Spleen (tissue), 7 donors: ENCODE measurements around the gene TMEM132C.

Experiments used
- POLR2A ChIP-seq, 3 donors: fragments of 450-650 bp; IDR thresholded peaks; one replicate each; pipeline ENCODE4 v1.5.1; 2017; ENCODE audit warnings: antibody characterized with exemption in 3 of 3, mild to moderate bottlenecking in 1 of 3
- TF ChIP-seq, protein P1 (sequence below), 11 experiments: fragments of 200-600 bp in 7 of 11; fragments of 450-650 bp in 4 of 11; sonication (generic) in 4 of 11; IDR thresholded peaks in 8 of 11; conservative IDR thresholded peaks in 3 of 11; 1 replicate in 7 of 11; 2 replicates in 4 of 11; pipeline versions ENCODE4 v1.4.0 to v1.8.0; 2016 to 2021; ENCODE audit warnings: antibody characterized with exemption in 11 of 11, inconsistent platforms in 4 of 11, mild to moderate bottlenecking in 1 of 11
- donor health status: DM: no; HTN: no; CAD: no; lungs with moderate emphysema.
- donor health status: DM: no; HTN: no; CAD: no.
- donor health status: DM: no; HTN: no; CAD: no.

GRCh38 chr12:128643155-128643554 is 376.2 kb downstream of the TMEM132C start:
- TF ChIP-seq, protein P1, sequence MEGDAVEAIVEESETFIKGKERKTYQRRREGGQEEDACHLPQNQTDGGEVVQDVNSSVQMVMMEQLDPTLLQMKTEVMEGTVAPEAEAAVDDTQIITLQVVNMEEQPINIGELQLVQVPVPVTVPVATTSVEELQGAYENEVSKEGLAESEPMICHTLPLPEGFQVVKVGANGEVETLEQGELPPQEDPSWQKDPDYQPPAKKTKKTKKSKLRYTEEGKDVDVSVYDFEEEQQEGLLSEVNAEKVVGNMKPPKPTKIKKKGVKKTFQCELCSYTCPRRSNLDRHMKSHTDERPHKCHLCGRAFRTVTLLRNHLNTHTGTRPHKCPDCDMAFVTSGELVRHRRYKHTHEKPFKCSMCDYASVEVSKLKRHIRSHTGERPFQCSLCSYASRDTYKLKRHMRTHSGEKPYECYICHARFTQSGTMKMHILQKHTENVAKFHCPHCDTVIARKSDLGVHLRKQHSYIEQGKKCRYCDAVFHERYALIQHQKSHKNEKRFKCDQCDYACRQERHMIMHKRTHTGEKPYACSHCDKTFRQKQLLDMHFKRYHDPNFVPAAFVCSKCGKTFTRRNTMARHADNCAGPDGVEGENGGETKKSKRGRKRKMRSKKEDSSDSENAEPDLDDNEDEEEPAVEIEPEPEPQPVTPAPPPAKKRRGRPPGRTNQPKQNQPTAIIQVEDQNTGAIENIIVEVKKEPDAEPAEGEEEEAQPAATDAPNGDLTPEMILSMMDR (IDR thresholded peaks at IDR 0.05 in 8 of 11, conservative IDR thresholded peaks at IDR 0.05 in 3 of 11), result no peak
- no peak for TF ChIP-seq POLR2A (IDR thresholded peaks at IDR 0.05)
